ENCODE measurements around the gene GABPA.

Gene GABPA

GRCh38 chr21:25788677-25789076, 53.9 kb downstream of the GABPA start:
- DNase-seq (ENCODE audit: low read depth), result no peak
- no peak for TF ChIP-seq CTCF (IDR thresholded peaks at IDR 0.05; ENCODE audit: insufficient read depth, low read depth, low read length, missing control alignments)
- H3K4me3 ChIP-seq (ENCODE audit: low read length), result no peak overlapping the region

DNA sequence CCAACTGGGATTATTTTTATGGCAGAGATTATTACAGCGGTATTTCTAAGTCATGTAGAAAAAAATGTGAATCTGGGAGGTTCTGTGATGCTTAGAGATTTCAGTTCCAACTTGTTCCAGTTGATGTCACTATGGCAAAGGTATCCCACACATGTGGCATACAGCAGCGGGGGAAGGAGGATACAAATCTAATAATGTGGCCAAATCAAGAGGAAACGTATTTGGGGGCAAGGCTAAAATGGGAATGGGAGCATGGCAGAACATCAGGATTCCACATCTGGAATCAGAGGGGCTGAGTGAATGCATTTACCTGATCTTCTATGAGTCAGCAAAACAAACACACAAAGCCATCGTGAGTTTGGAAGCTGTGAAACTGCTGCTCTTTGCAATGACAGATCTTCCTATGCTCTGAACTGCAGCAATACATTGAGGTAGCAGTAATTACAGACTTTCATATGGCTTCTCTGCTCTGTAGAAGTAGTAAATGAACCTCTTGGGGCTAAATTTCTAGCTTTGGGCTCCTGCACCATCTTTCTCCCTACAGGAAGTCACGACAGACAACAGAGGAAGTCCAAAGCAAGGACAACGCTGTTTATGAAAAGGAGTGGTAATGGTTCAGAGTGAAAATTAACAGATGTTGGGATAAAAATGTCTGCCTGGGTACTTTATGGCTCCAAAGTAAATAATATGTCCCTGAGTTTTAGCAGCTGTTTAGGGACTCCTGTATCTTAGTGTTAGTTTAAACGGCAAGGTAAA, 55.5 kb downstream of the GABPA start:
- TF ChIP-seq CTCF (IDR thresholded peaks at IDR 0.05; ENCODE audit: insufficient read depth, low read depth, low read length, missing control alignments), result peak; percentile 60
- H3K4me3 ChIP-seq (ENCODE audit: low read length), result peak overlapping the region; percentile 15
- DNase-seq (ENCODE audit: low read depth), result peak; percentile 46

DNA sequence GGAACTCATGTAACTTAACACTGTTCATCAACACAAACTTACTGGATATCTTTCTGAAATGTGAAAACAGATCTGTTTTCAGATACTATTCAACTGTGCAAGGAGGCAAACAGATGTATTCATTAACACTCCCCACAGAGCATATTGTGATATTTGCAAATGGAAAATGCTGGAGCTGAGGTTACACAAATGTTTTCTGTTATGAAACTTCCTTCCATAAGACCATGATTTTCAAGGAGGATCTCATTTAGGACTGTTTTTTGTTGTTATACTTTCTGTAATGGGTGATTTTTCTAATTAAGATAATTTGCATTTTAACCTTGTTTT, 56.1 kb downstream of the GABPA start:
- no peak for DNase-seq (ENCODE audit: low read depth)
- H3K4me3 ChIP-seq (ENCODE audit: low read length), result no peak overlapping the region
- TF ChIP-seq CTCF (IDR thresholded peaks at IDR 0.05; ENCODE audit: insufficient read depth, low read depth, low read length, missing control alignments), result no peak

- no peak for DNase-seq (ENCODE audit: low read depth)
- no peak for TF ChIP-seq CTCF (IDR thresholded peaks at IDR 0.05; ENCODE audit: insufficient read depth, low read depth, low read length, missing control alignments)
- H3K4me3 ChIP-seq (ENCODE audit: low read length), result no peak overlapping the region
These were observed 56.5 kb downstream of the GABPA start for GRCh38 chr21:25791319-25791718.

DNA sequence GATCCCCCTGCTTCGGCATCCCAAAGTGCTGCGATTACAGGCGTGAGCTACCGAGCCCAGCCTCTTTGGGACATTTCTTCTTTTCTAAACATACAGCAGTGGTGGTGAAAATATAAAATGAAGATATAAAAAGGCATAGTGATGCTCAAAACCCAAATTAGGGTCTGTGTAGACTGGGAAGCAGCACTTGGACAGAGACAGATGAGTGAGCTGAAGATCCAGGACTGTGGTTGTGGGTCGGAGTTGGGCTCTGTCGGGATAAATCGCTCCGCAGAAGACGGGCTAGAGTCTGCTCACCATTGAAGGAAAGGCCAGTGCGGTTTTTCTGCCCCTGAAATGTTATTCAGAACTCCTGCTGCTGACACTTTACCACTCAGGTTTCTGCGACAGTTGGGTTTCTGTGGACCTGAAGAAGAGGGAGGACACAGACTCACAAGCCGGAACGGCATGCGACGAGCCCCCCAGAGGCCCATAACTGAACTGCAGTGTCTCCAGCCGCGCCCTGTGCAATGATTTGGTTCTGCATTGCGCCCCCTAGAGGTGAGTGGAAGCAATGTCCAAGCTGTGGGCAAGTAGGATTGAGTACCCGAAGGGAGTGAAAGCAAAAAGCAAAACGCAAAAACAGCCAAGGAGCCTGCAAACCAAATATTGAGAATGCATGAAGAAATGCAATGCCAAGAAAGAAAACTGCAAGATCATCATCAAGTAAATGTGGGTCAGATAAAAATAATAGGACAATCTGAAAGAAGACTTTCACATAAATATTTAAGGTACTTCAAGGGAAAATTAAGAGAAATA, 66.6 kb downstream of the GABPA start:
- DNase-seq (ENCODE audit: low read depth), result peak; percentile 85
- H3K4me3 ChIP-seq (ENCODE audit: low read length), result no peak overlapping the region
- TF ChIP-seq CTCF (IDR thresholded peaks at IDR 0.05; ENCODE audit: insufficient read depth, low read depth, low read length, missing control alignments), result peak; percentile 97

DNA sequence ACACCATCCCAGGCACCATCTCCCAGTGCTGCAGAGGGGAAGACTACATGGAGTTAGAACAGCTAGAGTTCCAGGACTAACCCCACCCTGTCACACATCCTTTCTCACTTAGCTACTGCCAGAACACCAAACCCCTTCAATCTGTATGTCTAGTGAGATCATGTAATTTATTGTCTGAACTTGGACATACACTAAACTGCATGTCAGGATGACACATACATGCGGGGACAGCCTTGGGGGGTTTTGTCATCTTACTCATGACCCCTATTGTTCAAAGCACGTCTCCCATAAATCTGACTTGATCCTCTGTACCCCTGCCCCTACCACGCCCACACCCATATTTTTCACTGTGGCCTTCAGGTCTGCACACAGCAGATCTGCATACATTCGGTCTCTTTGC, 71.3 kb downstream of the GABPA start:
- TF ChIP-seq CTCF (IDR thresholded peaks at IDR 0.05; ENCODE audit: insufficient read depth, low read depth, low read length, missing control alignments), result no peak
- no peak overlapping the region for H3K4me3 ChIP-seq (ENCODE audit: low read length)
- DNase-seq (ENCODE audit: low read depth), result peak; percentile 63

Measured in epithelial cell of esophagus (primary cell).